A673 (cell line): ENCODE measurements around the gene ABHD17A. TPM values are rescaled to one million over a fixed set of nuclear protein-coding genes. Genes with fewer than 3 reads are reported as not detected.
A peak's percentile ranks its signal among the peaks of the same experiment; 100 is the strongest.

Experiments used
- BruUV-seq: library from RNA; stranded (reverse); fragments of 400-500 nt; replicated peaks from 2 replicates; lab custom pipeline; 2021; lab: Mats Ljungman, UMichigan
- CTCF ChIA-PET: fragments of 300-600 bp; sonication (Branson Sonifier 250); formaldehyde crosslinking; loops from one replicate; lab custom pipeline; 2022; ENCODE audit warnings: antibody characterized with exemption; lab: Charles Lee
- POLR2A ChIA-PET: fragments of 300-600 bp; sonication (Branson Sonifier 250); formaldehyde crosslinking; loops from one replicate; lab custom pipeline; 2022; ENCODE audit warnings: antibody characterized with exemption; ENCODE audit not compliant: low non-redundant PET; lab: Charles Lee
- DNase-seq: peaks from one replicate; pipeline ENCODE4 v3.0.0-alpha.2; 2015; ENCODE audit warnings: low spot score
- H3K27ac ChIP-seq: fragments of 200-600 bp; sonication (generic); 2 replicates; pipeline ENCODE4 v1.5.1; 2016; ENCODE audit warnings: mixed run types, low read depth, mild to moderate bottlenecking, mixed read lengths, antibody characterized with exemption, low read length; ENCODE audit not compliant: poor library complexity, severe bottlenecking
- H3K27me3 ChIP-seq: fragments of 200-600 bp; sonication (generic); replicated peaks from 2 replicates; pipeline ENCODE4 v1.6.1; 2017; ENCODE audit warnings: mixed run types, low read depth, mild to moderate bottlenecking, mixed read lengths, antibody characterized with exemption, low read length; ENCODE audit not compliant: insufficient read depth, poor library complexity
- H3K36me3 ChIP-seq: fragments of 200-600 bp; sonication (generic); 2 replicates; pipeline ENCODE4 v1.6.1; 2016; ENCODE audit warnings: mixed run types, mild to moderate bottlenecking, mixed read lengths, antibody characterized with exemption, low read length; ENCODE audit not compliant: insufficient read depth, poor library complexity, severe bottlenecking
- H3K4me1 ChIP-seq: fragments of 200-600 bp; sonication (generic); 2 replicates; pipeline ENCODE4 v1.6.1; 2017; ENCODE audit warnings: mixed run types, mild to moderate bottlenecking, mixed read lengths, antibody characterized with exemption, low read length; ENCODE audit not compliant: insufficient read depth, poor library complexity, severe bottlenecking
- H3K4me3 ChIP-seq: fragments of 200-600 bp; sonication (generic); 2 replicates; pipeline ENCODE4 v1.5.1; 2016; ENCODE audit warnings: low read depth, mixed run types, mild to moderate bottlenecking, mixed read lengths, low read length; ENCODE audit not compliant: poor library complexity, severe bottlenecking
- H3K9me3 ChIP-seq: fragments of 200-600 bp; sonication (generic); 2 replicates; pipeline ENCODE4 v1.6.1; 2016; ENCODE audit warnings: mixed run types, low read depth, mild to moderate bottlenecking, mixed read lengths, antibody characterized with exemption, low read length; ENCODE audit not compliant: poor library complexity, severe bottlenecking
- EZH2 ChIP-seq: fragments of 200-600 bp; sonication (generic); IDR thresholded peaks from 2 replicates; pipeline ENCODE4 v1.6.1; 2017; ENCODE audit warnings: borderline replicate concordance, low read depth, mild to moderate bottlenecking, mixed read lengths, antibody characterized with exemption, low read length; ENCODE audit not compliant: poor library complexity, severe bottlenecking
- intact Hi-C: fragments of 100-400 bp; cut with micrococcal nuclease; formaldehyde crosslinking; loops from one replicate; pipeline ENCODE4 v1.10.0; 2022; ENCODE audit not compliant: unreplicated experiment
- total RNA-seq: library from RNA; stranded (reverse); gene quantifications from 2 replicates; pipeline ENCODE4 v1.2.3, GENCODE V29; 2021
- TF ChIP-seq, protein P1 (sequence below): fragments of 300-800, 200-600 bp; sonication (generic); conservative IDR thresholded peaks from 2 replicates; pipeline ENCODE4 v1.5.1; 2017; ENCODE audit warnings: low read depth, mild to moderate bottlenecking, antibody characterized with exemption, low read length, moderate library complexity, mixed read lengths

ABHD17A gene
- total RNA-seq, 1 experiment from 2014 or later: 56.9 TPM

DNA sequence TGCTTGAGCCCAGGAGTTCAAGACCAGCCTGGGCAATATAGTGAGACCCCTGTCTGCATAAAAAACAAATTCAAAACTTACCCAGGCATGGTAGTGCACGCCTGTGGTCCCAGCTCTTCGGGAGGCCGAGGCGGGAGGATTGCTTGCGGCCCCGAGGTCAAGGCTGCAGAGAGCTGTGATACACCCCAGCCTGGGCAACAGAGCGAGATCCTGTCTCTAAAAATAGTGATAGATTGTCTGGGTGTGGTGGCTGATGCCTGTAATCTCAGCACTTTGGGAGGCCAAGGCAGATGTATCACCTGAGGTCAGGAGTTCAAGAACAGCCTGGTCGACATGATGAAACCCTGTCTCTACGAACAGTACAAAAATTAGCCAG lies 18.0 kb downstream of the ABHD17A start:
- Histone ChIP-seq H3K4me1 (no peaks in the 10 kb centered on the region), H3K9me3 (no peaks in the 10 kb centered on the region), H3K4me3 (no peak overlapping the region), H3K27ac (no peak overlapping the region), H3K27me3 (no peaks in the 10 kb centered on the region), H3K36me3 (peaks cover 5% of the 10 kb centered on the region)
- no peak for DNase-seq
- BruUV-seq: no TSS peak
- TF ChIP-seq, protein P1, sequence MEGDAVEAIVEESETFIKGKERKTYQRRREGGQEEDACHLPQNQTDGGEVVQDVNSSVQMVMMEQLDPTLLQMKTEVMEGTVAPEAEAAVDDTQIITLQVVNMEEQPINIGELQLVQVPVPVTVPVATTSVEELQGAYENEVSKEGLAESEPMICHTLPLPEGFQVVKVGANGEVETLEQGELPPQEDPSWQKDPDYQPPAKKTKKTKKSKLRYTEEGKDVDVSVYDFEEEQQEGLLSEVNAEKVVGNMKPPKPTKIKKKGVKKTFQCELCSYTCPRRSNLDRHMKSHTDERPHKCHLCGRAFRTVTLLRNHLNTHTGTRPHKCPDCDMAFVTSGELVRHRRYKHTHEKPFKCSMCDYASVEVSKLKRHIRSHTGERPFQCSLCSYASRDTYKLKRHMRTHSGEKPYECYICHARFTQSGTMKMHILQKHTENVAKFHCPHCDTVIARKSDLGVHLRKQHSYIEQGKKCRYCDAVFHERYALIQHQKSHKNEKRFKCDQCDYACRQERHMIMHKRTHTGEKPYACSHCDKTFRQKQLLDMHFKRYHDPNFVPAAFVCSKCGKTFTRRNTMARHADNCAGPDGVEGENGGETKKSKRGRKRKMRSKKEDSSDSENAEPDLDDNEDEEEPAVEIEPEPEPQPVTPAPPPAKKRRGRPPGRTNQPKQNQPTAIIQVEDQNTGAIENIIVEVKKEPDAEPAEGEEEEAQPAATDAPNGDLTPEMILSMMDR: no peak
- no peak for TF ChIP-seq EZH2
- intact Hi-C loops: no loop called here
- CTCF ChIA-PET: interaction anchor here (0.6 kb wide), 1 partner anchor 988 kb away, joined by 5 read pairs; no protein-coding TSS in a partner anchor
- POLR2A ChIA-PET: no interaction called here

DNA sequence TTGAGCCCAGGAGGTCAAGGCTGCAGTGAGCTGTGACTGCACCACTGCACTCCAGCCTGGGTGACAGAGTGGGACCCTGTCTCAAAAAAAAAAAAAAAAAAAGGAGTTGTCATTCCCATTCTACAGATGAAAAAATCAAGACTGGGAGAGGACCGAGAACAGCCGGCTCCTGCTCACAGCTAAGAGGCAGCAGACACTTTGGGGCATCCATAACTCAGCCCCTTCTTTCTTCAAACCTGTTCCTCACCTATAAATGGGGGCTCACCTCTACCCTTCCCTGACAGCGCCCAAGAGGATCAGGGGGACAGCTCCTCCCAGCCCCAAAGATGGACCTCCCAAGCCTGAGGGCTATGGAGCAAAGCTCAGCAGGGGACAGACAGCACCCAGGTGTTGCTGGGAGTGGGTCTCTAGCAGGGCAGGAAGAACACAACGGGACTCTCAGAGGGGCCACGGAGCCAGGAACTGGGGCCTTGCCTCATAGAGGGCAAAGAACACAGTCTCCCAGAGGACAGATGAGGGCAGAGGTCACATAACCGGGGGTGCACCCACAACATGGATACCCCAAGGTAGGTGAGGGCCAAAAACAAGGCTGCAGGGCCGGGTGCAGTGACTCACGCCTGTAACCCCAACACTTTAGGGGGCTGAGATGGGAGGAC lies 18.5 kb downstream of the ABHD17A start:
- Histone ChIP-seq H3K9me3 (no peaks in the 10 kb centered on the region), H3K4me3 (no peak overlapping the region), H3K4me1 (no peaks in the 10 kb centered on the region), H3K27ac (no peak overlapping the region), H3K36me3 (peaks cover 3% of the 10 kb centered on the region), H3K27me3 (no peaks in the 10 kb centered on the region)
- intact Hi-C loops: no loop called here
- TF ChIP-seq, protein P1: no peak
- no peak for TF ChIP-seq EZH2
- ChIA-PET POLR2A (no interaction called here), CTCF (interaction anchor here (0.6 kb wide), 1 partner anchor 988 kb away, joined by 5 read pairs; no protein-coding TSS in a partner anchor)
- BruUV-seq: no TSS peak
- DNase-seq: no peak

- intact Hi-C loops: no loop called here
- no peak for DNase-seq
- no peak for TF ChIP-seq EZH2
- Histone ChIP-seq H3K36me3 (no peaks in the 10 kb centered on the region), H3K27me3 (no peaks in the 10 kb centered on the region), H3K4me3 (peak overlapping the region; percentile 61), H3K27ac (peak overlapping the region; percentile 89), H3K4me1 (peaks cover 9% of the 10 kb centered on the region), H3K9me3 (no peaks in the 10 kb centered on the region)
- no TSS peak for BruUV-seq
- ChIA-PET POLR2A (interaction anchor here (0.5 kb wide), 1 partner anchor 20 kb away, joined by 3 read pairs; the partner anchor contains the start of gene ABHD17A), CTCF (interaction anchor here (1.2 kb wide), 1 partner anchor 10 kb away, joined by 3 read pairs; no protein-coding TSS in a partner anchor)
Observed at GRCh38 chr19:1865172-1866010, 19.9 kb downstream of the ABHD17A start.
